NCI-H446 (cell line): ENCODE results near the gene VCL.
A peak's percentile ranks its signal among the peaks of the same experiment; 100 is the strongest.

Experiments used
- DNase-seq, 2 experiments: peaks; one replicate each; lab custom pipeline; 2025; lab: John Stamatoyannopoulos, UW

VCL gene

DNA sequence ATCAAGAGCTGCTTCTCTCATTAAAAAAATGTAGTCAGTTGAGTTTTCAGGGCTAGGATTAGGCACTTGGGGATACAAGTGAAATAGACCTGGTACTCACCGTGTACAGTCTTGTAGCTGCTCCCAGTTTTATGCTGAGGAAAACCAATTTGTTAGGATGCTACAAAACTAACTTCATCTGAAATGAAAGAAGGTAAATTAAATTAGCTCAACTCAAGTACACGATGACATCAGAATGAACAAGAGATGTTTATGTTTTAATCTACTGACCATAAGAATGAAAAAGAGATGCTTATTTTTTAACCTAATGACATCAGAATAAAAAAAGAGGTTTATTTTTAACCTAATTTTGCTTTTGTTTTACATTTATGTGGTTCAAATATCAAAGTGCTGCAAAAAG lies 79.0 kb downstream of the VCL start:
- no peak for DNase-seq

DNA sequence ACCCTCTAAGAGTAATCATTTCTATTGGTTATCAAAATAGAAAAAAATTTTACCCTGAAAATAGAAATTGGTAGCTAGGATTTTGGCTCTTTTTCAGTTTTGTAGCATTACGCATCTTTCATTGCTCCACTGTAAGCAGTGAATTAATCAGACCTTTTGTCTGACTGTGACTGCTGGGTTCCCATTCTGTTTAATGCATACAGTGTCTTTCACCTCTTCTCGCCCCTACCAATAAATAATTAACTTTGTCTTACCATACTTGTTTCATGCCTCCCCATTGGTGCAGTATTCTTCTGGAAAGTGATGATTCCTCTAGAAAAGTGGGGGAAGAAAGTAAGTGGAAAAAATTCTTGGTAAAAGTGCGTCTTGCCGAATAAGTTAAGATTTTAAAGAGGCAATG lies 79.5 kb downstream of the VCL start:
- no peak for DNase-seq

DNA sequence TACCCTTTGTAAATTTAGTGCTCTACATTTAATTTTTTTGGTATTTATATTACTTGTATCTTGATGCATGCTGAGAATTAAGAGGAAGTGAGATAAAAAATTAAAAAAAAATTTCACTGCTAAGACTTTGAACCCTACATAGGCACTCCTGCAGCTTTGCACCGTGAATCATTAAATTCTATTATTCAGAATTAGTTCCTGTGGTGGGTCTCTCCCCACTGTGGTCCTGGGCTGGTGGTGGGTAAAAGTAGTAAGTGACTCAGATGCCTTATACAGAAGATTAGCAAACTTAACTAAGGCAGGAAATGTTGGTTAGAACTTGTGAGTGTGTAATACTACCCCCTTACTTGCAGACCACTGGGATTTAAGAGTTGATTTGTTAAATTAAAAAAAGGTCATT lies 80.1 kb downstream of the VCL start:
- no peak for DNase-seq

DNA sequence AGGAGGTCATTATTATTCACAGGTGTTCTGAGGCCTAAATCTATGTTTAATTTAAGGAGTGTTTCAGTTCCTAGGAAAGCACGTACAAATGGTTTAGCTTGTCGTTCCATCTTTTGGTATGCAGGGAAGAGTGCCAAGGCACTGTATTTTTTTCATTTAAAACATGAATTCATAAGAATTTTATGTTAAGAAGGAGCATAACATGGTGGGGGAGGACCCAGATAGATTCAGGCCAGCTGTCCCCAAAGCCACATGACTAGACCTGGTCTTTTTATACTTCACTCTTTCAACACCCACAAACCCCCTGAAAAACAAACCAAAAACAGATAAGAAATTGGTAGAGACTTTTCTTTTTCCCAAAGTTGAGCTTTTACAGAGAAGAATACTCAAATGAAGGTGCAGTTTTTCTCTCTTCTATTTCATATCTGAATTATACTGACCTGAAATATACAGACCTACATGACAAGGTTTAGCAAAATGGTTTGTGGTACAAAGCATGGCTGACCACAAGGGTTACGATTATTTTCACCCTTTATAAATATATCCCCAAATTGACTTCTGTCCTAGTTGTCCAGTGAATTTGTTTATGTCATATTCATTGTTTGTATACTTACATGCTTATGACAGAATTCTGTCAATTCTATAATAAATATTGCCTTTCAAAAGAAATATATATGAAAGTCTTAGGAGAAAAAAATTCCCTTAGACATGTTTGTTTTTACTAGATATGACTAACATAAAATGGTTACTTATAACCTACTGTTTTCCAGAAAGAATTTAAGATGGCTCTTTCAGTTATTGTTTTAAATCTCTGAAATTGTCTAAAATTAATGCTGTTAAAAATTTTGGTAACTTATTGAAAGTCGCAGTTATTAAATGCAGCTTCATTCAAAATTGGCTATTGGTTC lies 81.4 kb downstream of the VCL start:
- DNase-seq: no peak

DNA sequence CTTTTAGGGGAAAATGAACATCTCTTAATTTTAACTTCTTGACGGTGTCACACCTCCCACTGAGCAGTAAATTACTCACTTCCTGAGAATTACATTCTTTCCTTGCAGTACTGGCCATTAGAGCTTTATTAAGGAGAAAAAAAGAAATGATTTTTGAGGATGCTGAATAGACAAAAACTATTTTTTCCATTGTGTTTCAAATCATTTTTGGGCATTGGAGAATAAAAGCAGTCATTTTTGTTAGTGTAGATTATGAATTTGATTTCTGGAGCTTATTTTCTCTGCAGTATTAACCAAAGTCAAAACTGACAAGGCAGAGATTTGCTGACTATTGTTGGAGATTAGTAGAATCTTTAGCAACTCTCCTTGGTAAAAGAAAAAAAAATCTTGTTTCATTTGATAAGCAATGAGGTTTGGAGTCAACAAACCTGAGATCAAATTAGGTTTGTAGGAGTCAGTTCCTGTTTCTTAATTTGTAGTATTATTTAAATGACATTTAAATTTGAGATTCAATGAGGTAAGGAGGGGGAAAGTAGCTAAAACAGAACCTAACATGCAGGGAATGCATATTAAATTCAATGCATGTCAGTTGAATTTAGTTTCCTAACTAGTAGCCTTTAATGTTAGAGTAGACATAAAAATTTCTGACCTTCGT lies 82.1 kb downstream of the VCL start:
- no peak for DNase-seq

DNA sequence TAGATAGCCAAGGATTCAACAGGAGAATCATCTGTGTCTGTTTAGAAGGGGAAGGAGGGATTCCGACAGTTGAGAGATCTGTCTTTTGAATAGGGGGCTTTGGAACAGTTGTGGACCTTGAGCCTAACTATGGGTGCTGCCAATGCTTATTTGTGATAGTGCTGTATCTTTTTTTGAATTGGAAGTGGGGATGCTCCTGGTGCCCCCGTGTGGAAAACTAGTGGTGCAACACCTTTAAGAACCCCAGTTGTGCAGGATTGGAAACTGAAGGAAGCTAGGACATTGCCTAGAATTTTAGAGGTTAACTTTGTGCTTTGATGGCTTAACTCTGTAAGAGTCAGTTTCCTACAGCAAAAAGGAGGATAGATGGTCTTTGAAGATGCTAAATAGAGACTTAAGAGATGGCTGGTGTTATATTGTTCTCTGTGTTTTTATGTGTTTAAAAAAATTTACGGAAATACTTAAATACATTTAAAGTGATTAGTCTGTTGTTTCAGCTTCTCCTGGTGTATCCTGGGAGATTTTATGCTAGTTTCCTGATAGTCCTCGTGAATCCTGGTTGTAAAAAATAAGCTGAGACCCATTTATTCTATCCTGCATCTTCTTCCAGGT lies 83.4 kb downstream of the VCL start:
- peak in 1 of 2 experiments; percentile 27 for DNase-seq

DNA sequence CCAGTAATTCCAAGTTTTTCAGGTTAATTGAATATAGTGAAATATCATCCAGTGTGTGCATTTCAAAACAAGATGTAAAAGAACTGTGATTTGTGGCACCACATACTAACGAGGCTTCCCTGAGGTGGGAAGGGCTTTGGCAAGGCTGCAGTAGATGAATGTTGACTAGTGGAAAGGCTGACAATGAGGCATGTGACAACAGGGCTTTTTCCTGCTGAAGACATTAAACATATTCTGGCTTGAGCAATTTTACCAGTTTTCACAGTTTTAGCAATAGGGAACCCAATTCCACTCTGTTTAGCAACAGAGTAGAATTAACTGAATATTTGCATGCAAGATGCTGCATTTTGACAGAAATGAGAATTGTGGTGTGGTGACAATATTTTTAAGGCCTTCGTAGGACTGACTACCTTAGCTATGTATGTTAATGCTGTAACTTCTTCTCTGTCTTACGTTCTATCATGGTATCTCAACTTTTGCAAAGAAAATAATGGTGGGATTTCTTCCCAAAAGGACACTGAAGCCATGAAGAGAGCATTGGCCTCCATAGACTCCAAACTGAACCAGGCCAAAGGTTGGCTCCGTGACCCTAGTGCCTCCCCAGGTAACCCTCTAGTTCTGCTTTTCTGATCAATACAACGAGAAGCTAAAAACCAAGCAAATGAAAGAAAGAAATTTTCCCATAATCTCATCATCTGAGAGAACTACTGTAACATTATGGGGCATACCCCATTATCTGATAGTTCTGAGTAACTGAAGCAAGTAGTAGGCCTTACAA lies 84.2 kb downstream of the VCL start:
- DNase-seq: no peak

DNA sequence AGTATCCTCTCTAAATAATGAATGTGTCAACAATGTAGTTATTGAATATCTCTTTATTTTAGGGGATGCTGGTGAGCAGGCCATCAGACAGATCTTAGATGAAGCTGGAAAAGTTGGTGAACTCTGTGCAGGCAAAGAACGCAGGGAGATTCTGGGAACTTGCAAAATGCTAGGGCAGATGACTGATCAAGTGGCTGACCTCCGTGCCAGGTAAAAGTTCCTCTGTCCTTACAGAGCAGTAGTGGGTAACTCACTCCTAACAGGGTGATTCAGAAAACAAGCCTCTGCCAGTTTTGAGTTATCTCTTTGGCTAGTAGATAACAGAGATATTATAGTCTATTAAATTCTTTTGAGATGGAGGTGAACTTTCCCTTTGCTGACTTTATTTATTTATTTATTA lies 85.4 kb downstream of the VCL start:
- no peak for DNase-seq

DNA sequence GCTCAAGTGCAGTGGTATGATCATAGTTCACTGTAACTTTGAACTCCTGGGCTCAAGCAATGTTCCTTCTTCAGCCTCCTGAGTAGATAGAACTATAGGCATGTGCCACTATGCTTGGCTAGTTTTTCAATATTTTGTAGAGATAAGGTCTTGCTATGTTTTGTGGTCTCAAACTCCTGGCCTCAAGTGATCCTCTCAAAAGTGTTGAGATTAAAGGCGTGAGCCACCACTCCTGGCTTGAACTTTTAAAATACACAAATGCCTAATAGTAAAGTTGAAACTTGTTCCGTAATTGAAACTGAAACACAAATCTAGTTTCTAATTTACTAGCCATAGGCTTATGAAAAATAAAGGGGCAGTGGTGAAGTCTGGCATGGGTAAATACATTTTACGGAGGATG lies 87.0 kb downstream of the VCL start:
- DNase-seq: no peak

DNA sequence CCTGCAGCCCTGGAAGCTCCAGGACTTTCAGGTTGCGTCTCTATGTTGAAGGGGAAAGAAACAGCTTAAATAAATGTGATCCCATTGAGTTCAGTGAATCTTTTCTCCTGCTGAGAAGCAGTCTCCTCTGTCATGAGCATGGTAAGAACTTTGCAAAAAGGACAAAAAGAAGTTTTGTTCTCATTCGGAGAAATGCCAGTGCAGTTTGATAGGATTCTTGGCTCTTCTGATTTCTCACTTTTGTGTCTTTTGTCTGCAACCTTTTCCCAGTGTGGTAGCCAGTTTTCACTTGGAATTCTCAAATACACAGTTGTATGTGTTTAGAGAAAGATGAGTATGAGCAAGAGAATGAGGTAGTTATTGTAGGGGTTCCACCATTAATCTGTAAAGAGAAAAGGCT lies 88.4 kb downstream of the VCL start:
- no peak for DNase-seq

DNA sequence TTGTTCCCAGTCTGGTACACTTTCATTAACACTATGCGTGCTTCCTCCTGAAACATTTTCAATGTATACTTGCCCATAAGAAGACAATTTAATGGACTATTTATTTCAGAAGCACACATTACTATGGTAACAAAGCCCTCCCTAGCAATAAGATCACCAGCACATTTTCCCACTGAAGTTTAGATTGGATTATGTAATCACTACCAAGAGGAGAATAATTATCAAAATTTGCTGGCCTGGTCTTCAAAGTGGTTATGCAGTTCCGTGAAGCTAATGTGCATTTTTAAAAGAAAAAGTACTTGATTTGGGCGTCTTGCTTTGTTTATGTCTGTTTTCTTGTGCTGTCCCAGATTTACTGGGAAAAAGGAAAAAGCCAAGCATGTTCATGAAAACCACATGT lies 90.8 kb downstream of the VCL start:
- DNase-seq: no peak

DNA sequence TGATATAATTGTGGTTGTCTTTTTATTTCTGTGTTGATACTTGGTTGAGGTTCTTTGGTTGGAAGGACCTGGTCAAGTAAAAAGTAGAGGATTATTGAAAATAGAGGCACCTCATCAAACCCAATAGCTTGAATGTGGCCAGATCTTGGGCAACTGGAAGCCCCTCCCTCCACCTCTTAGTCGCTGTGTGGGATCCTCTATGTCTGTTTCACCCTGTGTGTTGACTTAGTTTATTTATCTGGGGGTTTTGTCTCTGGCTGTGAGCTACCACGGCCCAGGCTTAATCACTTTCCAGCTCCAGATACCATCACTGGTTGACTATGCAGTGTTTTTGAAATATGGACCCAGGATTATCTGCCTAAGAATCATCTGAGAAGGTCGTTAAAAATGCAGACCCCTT lies 94.5 kb downstream of the VCL start:
- no peak for DNase-seq

DNA sequence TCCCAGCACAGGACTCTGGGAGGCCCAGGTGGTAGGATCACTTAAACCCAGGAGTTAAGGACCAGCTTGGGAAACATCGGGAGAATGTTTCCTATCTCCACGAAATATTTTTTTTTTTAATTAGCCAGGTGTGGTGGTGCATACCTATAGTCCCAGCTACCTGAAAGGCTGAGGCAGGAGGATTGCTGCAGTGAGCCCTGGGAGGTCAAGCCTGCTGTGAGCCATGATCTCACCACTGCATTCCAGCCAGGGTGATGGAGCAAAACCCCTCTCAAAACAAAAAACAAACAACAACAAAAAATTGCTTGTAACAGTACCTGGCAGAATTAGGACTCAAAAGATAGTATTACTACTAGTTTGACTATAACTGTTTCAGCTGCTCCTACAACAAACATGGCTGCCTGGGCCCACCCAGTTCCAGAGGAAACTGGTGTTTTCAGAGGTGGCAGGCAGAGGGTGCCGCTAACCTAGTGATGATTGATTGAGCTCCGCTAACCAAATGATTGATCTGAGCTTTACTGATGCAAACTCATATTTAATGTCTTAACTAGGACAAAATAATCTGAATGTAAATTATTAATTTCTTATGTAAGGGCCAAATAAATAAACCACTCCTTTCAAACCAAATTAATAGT lies 95.7 kb downstream of the VCL start:
- DNase-seq: no peak

DNA sequence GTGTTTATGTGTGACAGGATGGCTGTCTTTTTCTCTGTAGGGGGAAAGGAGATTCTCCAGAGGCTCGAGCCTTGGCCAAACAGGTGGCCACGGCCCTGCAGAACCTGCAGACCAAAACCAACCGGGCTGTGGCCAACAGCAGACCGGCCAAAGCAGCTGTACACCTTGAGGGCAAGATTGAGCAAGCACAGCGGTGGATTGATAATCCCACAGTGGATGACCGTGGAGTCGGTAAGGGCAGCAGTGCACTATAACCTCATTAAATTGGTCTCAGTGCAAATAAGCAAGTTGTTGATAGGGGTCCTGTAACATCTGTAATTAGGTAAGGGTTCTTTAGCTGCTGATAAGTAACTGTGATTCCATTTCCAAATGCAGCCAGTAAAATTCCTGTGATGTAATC lies 96.3 kb downstream of the VCL start:
- DNase-seq: no peak

DNA sequence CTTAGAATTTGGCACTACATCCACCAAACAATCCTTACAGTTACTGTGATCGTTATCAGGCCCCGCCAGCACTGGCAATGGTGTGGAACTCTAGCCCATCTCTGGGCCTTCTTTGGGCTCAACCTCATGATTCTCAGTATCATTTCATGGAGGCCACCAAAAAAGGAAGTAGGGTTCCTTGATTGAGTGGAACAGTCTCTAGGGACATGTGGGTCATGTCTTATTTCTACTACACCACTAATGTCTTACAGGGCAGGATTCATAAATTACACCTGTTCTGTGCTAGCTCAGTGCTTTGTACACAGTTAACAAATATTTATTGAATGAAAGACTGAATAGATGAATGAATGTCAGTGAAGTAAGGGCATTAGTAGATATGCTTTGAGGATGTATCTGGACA lies 98.9 kb downstream of the VCL start:
- DNase-seq: no peak

DNA sequence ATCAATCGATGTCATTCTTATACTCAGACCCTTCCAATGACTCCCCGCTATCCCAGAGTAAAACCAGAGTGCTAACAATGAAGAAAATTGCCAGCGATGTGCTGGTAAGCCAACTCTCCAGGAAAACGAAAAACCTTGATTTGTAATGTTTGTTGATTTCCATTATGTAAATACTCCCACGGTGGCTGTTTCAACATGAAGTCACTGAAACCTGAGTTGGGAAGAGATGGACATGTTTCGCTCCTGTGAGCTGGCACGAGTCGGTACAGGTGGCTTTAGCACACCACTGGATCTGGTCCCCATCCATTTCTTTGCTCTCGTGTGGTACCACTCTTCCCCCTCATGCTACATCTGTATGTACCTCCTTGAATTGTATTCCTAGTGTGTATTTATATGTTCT lies 99.9 kb downstream of the VCL start:
- no peak for DNase-seq

DNA sequence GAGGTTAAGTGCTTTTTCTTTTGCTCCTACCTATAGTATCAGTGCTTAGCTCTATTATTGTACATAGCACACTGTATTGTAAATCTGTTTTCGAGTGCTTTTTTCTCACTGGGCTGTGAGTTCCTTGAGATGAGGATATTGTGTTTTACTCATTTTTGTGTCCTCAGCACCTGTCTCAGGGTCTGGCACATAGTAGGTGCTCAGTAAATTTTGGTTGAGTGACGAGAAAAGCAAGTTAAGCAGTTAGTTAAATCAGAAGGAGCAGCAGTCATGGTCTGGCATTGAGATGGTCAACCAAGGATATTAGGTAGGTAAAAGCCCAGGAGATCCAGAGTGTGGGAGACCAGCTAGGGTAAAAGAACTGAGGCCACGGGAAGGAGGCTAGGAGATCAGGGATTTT lies 101.5 kb downstream of the VCL start:
- no peak for DNase-seq

DNA sequence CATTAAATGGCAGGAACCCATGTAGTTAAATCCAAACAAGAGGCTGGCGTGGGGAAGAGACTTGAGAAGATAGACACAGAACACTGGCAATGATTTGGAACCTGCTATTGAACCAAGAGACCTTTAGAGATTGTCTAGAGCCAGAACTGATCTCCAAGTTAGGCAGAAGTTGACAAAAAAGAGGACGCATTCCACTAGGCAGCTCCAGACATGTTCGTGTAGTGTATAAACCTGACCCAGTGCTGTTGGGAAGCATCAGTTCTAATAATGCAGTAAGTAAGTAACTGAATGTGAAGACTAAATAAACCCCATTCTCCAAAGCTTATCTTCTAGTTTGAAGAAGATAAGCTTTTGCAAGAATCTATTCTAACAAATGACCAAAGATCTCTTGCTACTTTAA lies 101.9 kb downstream of the VCL start:
- no peak for DNase-seq

DNA sequence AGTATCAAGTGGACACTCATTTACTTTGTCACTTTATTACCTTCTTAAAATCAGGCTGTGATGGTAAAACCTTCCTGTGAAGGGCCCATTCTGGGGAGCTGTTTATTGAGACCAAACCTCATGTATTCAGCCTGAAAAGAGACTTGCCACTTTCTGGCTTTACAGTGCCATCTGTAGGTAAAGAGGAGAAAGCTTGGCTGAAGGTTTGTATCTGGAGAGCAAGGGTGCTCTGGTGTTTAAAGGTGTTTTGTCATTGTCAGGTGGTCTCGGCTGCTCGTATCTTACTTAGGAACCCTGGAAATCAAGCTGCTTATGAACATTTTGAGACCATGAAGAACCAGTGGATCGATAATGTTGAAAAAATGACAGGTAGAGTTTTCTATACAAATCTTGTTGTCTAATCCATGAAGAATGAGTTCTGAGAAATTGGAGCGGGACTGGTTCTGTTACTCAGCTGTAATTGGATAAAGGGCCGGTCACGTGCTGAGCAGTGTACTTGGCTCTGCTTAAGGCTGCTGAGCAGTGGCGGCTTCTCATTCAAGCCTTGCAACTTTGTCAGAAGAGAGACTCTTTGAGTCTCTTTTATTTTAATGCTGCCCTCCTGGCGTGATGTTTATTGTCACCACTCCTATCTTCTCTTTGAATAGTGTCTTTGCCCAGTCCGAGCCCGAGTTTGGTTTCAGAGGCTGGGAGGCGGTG lies 105.8 kb downstream of the VCL start:
- DNase-seq: no peak

DNA sequence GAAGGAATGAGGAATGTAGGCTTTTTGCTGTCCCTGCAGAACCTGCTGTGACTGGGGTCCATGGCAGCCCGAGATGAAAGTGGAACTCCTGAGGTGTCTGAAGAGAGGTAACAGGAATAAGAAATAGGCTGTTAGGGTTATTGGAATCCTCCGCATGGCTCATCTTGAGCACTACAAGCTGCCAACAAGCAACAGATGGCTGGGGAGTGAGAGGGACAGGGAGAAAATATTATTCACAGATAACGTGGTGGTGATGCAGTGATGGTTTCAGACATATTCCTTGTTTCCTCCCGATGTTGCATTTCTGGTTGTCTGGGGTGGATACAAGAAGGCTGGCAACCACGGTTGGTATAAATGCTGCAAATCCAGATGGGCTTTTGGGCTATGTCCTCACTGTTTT lies 106.6 kb downstream of the VCL start:
- no peak for DNase-seq

DNA sequence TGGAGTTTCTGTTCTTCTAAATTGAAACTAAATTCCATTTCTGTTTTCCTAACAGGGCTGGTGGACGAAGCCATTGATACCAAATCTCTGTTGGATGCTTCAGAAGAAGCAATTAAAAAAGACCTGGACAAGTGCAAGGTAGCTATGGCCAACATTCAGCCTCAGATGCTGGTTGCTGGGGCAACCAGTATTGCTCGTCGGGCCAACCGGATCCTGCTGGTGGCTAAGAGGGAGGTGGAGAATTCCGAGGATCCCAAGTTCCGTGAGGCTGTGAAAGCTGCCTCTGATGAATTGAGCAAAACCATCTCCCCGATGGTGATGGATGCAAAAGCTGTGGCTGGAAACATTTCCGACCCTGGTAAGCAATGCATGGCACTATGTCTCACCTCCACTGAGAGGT lies 107.1 kb downstream of the VCL start:
- no peak for DNase-seq
